Heart right ventricle (tissue), 16 donors: Measurements from ENCODE around the gene SCARB1. TPM values are rescaled to one million over a fixed set of nuclear protein-coding genes. Genes with fewer than 3 reads are reported as not detected.
A peak's percentile ranks its signal among the peaks of the same experiment; 100 is the strongest.
"Not testable (repeated sequence)": the region's sequence is repeated elsewhere in the genome, so short reads cannot be mapped to it uniquely, and the experiment has no call there.

Experiments
- ATAC-seq, 8 donors: fragments of 200-7000 bp; cut with Tn5 transposase; one replicate each; pipeline ENCODE4 v1.9.1; 2020; ENCODE audit warnings: mild to moderate bottlenecking in 8 of 8, moderate library complexity in 8 of 8, moderate number of reproducible peaks in 1 of 8
- DNase-seq, 2 donors: peaks; one replicate each; pipeline ENCODE4 v3.0.0-alpha.2; 2020
- H3K27ac ChIP-seq, 10 donors: fragments of 200-600 bp; sonication (generic) in 2 of 10; one replicate each; pipeline versions ENCODE4 v1.5.0 to v1.8.0; 2020 to 2022; ENCODE audit warnings: mild to moderate bottlenecking in 3 of 10
- H3K27me3 ChIP-seq, 7 donors: fragments of 200-600 bp; one replicate each; pipeline ENCODE4 v1.8.0; 2021 to 2022; ENCODE audit warnings: mild to moderate bottlenecking in 2 of 7
- H3K36me3 ChIP-seq, 9 donors: fragments of 200-600 bp; sonication (generic) in 1 of 9; one replicate each; pipeline versions ENCODE4 v1.5.0 to v1.8.0; 2020 to 2022; ENCODE audit warnings: mild to moderate bottlenecking in 2 of 9
- H3K4me1 ChIP-seq, 9 donors: fragments of 200-600 bp; sonication (generic) in 1 of 9; one replicate each; pipeline versions ENCODE4 v1.5.0 to v1.8.0; 2020 to 2022; ENCODE audit warnings: mild to moderate bottlenecking in 4 of 9
- H3K4me3 ChIP-seq, 10 donors: fragments of 200-600 bp; sonication (generic) in 2 of 10; one replicate each; pipeline versions ENCODE4 v1.5.0 to v1.8.0; 2020 to 2022; ENCODE audit warnings: mild to moderate bottlenecking in 7 of 10, moderate library complexity in 2 of 10
- H3K9me3 ChIP-seq, 11 donors: fragments of 200-600 bp in 10 of 11; sonication (generic) in 2 of 11; one replicate each; pipeline versions ENCODE4 v1.5.0 to v1.8.0; 2013 to 2022; ENCODE audit warnings: mild to moderate bottlenecking in 2 of 11, control low read depth in 1 of 11, moderate library complexity in 1 of 11
- WGBS, 2 donors: extraction: QIAGEN DNeasy Blood & Tissue Kit; methylation state at CpG; one replicate each; pipeline ENCODE4 v1.1.7; 2013; ENCODE audit warnings: inconsistent platforms in 1 of 2; 5-methylcytosine and 5-hydroxymethylcytosine counted together
- intact Hi-C, 10 donors: fragments of 100-400 bp; cut with DNase I; formaldehyde crosslinking; loops; one replicate each; pipeline versions ENCODE4 v1.11.1 to v1.14.2; 2022
- long read RNA-seq, 3 donors: library from polyadenylated mRNA; unstranded; transcript quantifications; one replicate each; pipeline ENCODE4 v2.0.0, GENCODE V29; 2020 to 2021
- polyA plus RNA-seq, 2 donors: library from polyadenylated mRNA; stranded (reverse); fragments of 200-250 nt; gene quantifications; one replicate each; pipeline ENCODE4 v1.2.3, GENCODE V29; 2013
- total RNA-seq, 10 donors: library from RNA; stranded (reverse); fragmentation: NEBNext Ultra II Directional in 3 of 10; extraction: Animal tissue kit (Norgen Biotek cat#: 25700) in 3 of 10; gene quantifications; one replicate each; pipeline versions ENCODE4 v1.2.1 to v1.2.4, GENCODE V29; 2021 to 2023
- TF ChIP-seq, protein P1 (sequence below), 9 donors: fragments of 200-600 bp; sonication (generic) in 2 of 9; IDR thresholded peaks; one replicate each; pipeline versions ENCODE4 v1.5.0 to v1.8.0; 2021 to 2022; ENCODE audit warnings: antibody characterized with exemption in 9 of 9, mild to moderate bottlenecking in 5 of 9, moderate library complexity in 1 of 9
- donor health status: Arrhythmogenic right ventricular cardiomyopathy.
- donor health status: ischemic (EF 13 %, LVEDD 7.1; RV severe dilation, severe dysfunction).
- donor health status: healthy with polysubstance abuse.
- donor health status: DM: no; HTN: yes; CAD: no.
- donor health status: DM: no; HTN: no; CAD: no.
- donor health status: ischemic (EF 25% LVEDD 6.9; RV normal size, moderate dysfunction).
- donor health status: ischemic (EF 25% LVEDD 5.7; RV mildly dilated, moderate dysfunction).
- donor health status: healthy.
- donor health status: DM: yes; HTN: yes; CAD: no.
- donor health status: Ischemic cardiomyopathy.
- donor health status: ischemic (EF 35%, LVEDD 5.7; RV mildly dilated, moderate dysfunction).
- donor health status: nonischemic (EF 11% LVEDD 7.7; RV severe dilation, severe dysfunction).
- donor health status: DM: yes; HTN: yes; CAD: no.
- donor health status: PGD.
- donor health status: ischemic (EF 29% LVEDD 5.4; RV normal size, mild dysfunction).
- donor health status: nonischemic (EF 23%, LVEDD 6.1; RV moderate dilation, normal function).

SCARB1 gene, protein sequence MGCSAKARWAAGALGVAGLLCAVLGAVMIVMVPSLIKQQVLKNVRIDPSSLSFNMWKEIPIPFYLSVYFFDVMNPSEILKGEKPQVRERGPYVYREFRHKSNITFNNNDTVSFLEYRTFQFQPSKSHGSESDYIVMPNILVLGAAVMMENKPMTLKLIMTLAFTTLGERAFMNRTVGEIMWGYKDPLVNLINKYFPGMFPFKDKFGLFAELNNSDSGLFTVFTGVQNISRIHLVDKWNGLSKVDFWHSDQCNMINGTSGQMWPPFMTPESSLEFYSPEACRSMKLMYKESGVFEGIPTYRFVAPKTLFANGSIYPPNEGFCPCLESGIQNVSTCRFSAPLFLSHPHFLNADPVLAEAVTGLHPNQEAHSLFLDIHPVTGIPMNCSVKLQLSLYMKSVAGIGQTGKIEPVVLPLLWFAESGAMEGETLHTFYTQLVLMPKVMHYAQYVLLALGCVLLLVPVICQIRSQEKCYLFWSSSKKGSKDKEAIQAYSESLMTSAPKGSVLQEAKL
- total RNA-seq (10 to 100 TPM in 6 of 10 donors, 1 to 10 TPM in 4; 7.7 to 19.9 (median 11.9) TPM), polyA plus RNA-seq (10 to 100 TPM in 1 of 2 donors, 1 to 10 TPM in 1; 8.7 to 11.6 TPM)
- long read RNA-seq, donor 1, transcript SCARB1-202 (12 exons, 3,329 nt): major isoform, 5 of 15 reads
- long read RNA-seq, donor 1, partial matches to known transcripts: 5 of 15 reads
- long read RNA-seq, donor 1, other reads (novel, unspliced or antisense): 0 of 15 reads
- long read RNA-seq, donor 2, transcript SCARB1-202 (12 exons, 3,329 nt): major isoform, 7 of 16 reads
- long read RNA-seq, donor 2, partial matches to known transcripts: 2 of 16 reads
- long read RNA-seq, donor 2, other reads (novel, unspliced or antisense): 2 of 16 reads
- long read RNA-seq, donor 3, transcript SCARB1-202 (12 exons, 3,329 nt): minor isoform, 9 of 28 reads
- long read RNA-seq, donor 3, transcript SCARB1-201 (13 exons, 2,611 nt): major isoform, 10 of 28 reads
- long read RNA-seq, donor 3, partial matches to known transcripts: 7 of 28 reads
- long read RNA-seq, donor 3, other reads (novel, unspliced or antisense): 1 of 28 reads

DNA sequence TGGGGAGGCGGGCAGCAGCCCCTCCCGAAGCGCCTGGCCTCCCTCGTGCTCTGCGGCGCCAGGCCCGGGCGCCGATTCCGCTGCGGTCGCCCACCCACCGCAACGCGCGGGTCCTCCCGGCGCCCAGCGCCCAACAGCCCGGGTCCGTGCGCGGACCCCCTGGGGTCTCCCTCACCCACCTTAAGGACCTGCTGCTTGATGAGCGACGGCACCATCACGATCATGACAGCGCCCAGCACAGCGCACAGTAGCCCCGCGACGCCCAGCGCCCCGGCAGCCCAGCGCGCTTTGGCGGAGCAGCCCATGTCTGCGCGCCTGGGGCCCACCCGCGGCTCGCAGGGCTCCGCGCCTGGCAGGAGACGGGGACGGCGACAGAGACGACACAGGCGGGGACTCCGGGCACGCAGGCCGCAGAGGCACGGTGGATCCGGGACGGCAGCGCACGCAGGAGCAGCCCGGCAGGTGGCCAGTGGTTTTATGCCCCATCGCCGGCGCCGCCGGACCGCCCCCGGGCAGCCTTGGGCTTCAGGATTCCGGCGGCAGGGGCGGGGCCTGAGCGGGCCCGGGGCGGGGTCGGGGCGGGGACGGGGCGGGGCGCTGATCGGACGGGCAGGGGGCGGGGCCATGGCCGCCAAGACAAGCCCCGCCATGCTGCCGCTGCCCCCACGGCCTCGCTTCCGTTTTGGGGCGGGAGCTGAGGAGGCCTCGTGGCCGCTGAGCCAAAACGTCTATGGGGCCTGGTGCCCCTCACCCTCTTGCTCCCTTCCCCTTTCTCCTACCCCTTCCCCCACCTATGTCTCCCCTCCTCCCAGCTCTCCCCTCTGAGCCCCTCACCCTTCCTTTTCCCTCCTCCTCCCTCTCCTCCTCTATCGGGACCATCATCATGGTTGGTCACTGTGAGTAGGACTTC is at the start of gene SCARB1:
SCARB1 (minus strand) TSS at position 449 of the 910 bp plus-strand sequence; CDS start at position 305, 144 bp downstream.
- H3K27me3 ChIP-seq: no peaks in the 10 kb centered on the region
- peak within 1 kb of the TSS; percentile 62 to 90 (median 86) for H3K4me3 ChIP-seq
- H3K27ac ChIP-seq: peak within 1 kb of the TSS in 7 of 10 donors; percentile 28 to 84 (median 59)
- no peaks in the 10 kb centered on the region for H3K9me3 ChIP-seq
- 0 to 1% methylated on average over 76 to 89 of the region's 89 CpGs for WGBS, 2 donors
- intact Hi-C loops: loop anchor here in 2 of 10 donors (5.0 kb wide), 1 partner anchor 39 kb away; no protein-coding TSS in a partner anchor
- TF ChIP-seq, protein P1, sequence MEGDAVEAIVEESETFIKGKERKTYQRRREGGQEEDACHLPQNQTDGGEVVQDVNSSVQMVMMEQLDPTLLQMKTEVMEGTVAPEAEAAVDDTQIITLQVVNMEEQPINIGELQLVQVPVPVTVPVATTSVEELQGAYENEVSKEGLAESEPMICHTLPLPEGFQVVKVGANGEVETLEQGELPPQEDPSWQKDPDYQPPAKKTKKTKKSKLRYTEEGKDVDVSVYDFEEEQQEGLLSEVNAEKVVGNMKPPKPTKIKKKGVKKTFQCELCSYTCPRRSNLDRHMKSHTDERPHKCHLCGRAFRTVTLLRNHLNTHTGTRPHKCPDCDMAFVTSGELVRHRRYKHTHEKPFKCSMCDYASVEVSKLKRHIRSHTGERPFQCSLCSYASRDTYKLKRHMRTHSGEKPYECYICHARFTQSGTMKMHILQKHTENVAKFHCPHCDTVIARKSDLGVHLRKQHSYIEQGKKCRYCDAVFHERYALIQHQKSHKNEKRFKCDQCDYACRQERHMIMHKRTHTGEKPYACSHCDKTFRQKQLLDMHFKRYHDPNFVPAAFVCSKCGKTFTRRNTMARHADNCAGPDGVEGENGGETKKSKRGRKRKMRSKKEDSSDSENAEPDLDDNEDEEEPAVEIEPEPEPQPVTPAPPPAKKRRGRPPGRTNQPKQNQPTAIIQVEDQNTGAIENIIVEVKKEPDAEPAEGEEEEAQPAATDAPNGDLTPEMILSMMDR (IDR thresholded peaks at IDR 0.05): peak in 1 of 9 donors; percentile 14
- H3K36me3 ChIP-seq: peaks cover 0 to 5% (median 0%) of the 10 kb centered on the region in 9 donors
- DNase-seq: peak; percentile 80 to 85
- ATAC-seq: peak; percentile 87 to 95 (median 92)
- H3K4me1 ChIP-seq: peaks cover 3 to 42% (median 29%) of the 10 kb centered on the region in 9 donors

DNA sequence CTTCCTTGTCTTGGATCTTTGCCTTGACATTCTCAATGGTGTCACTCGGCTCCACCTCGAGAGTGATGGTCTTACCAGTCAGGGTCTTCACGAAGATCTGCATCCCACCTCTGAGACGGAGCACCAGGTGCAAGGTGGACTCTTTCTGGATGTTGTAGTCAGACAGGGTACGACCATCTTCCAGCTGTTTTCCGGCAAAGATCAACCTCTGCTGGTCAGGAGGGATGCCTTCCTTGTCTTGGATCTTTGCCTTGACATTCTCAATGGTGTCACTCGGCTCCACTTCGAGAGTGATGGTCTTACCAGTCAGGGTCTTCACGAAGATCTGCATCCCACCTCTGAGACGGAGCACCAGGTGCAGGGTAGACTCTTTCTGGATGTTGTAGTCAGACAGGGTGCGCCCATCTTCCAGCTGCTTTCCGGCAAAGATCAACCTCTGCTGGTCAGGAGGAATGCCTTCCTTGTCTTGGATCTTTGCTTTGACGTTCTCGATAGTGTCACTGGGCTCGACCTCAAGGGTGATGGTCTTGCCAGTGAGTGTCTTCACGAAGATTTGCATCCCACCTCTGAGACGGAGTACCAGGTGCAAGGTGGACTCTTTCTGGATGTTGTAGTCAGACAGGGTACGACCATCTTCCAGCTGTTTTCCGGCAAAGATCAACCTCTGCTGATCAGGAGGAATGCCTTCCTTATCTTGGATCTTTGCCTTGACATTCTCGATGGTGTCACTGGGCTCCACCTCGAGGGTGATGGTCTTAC is 49.0 kb upstream of the SCARB1 start:
- H3K27me3 ChIP-seq, ATAC-seq, H3K9me3 ChIP-seq, intact Hi-C loops, DNase-seq: not testable (repeated sequence)
- Histone ChIP-seq H3K4me3 (peak overlapping the region in 9 of 10 donors; percentile 77 to 97 (median 89)), H3K36me3 (peaks cover 0 to 37% (median 6%) of the 10 kb centered on the region in 9 donors), H3K4me1 (peaks cover 0 to 60% (median 50%) of the 10 kb centered on the region in 9 donors), H3K27ac (peak overlapping the region in 1 of 10 donors; percentile 100)
- WGBS, 2 donors: 43 to 44% methylated on average over 18 of the region's 21 CpGs

DNA sequence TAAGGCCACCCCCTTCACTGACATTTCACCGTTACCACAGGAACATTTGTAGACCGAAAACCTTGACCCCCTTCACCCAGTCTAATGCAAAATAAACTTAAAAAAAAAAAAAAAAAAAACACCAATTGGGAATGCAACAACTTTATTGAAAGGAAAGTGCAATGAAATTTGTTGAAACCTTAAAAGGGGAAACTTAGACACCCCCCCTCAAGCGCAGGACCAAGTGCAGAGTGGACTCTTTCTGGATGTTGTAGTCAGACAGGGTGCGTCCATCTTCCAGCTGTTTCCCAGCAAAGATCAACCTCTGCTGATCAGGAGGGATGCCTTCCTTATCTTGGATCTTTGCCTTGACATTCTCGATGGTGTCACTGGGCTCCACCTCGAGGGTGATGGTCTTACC is 47.9 kb upstream of the SCARB1 start:
- Histone ChIP-seq H3K4me1 (peaks cover 0 to 58% (median 45%) of the 10 kb centered on the region in 9 donors), H3K4me3 (peak overlapping the region; percentile 6 to 46 (median 34)), H3K27ac (peak overlapping the region in 3 of 10 donors; percentile 17 to 42 (median 41)), H3K36me3 (peaks cover 0 to 37% (median 6%) of the 10 kb centered on the region in 9 donors)
- not testable (repeated sequence) for H3K9me3 ChIP-seq, DNase-seq, ATAC-seq, H3K27me3 ChIP-seq
- 49 to 52% methylated on average over 6 of the region's 6 CpGs for WGBS, 2 donors
- intact Hi-C loops: loop anchor here in 1 of 10 donors (2.0 kb wide), 1 partner anchor 27 kb away; no protein-coding TSS in a partner anchor
